Stimulated activated CD8-positive, alpha-beta memory T cell treated with anti-CD3 and anti-CD28 coated beads, Interleukin-7, amount 100 ng/mL, for 4 hours (primary cell): ENCODE results near the gene EARS2.
"Not testable (repeated sequence)": the region's sequence is repeated elsewhere in the genome, so short reads cannot be mapped to it uniquely, and the experiment has no call there.

ENCODE experiments used
- DNase-seq, 2 donors: peaks; one replicate each; pipeline ENCODE4 v3.0.0-alpha.2; 2020; ENCODE audit warnings: low read depth in 2 of 2

The EARS2 gene

GRCh38 chr16:23556881-23557778 lies at the start of gene EARS2, which contains the start of gene UBFD1:
Gene EARS2, minus strand, starts transcription at chr16:23557350. Its CDS starts 7 bp downstream, at chr16:23557343.
Gene UBFD1, plus strand, starts transcription at chr16:23557727. Its CDS starts 16 bp downstream, at chr16:23557743.
- DNase-seq: peak; percentile 96

- no peak for DNase-seq
Observed at GRCh38 chr16:23597003-23597756, 40.0 kb upstream of the EARS2 start.

GRCh38 chr16:23595951-23596720 lies 39.0 kb upstream of the EARS2 start, which contains the start of gene NDUFAB1:
Gene NDUFAB1, minus strand, starts transcription at chr16:23596316. Its CDS starts 26 bp downstream, at chr16:23596290.
- DNase-seq: peak; percentile 70 to 86

- DNase-seq: no peak
Observed at GRCh38 chr16:23595246-23595950, 38.2 kb upstream of the EARS2 start.

GRCh38 chr16:23594186-23594585 lies 37.0 kb upstream of the EARS2 start:
- DNase-seq: no peak

GRCh38 chr16:23590181-23590580 lies 33.0 kb upstream of the EARS2 start:
- DNase-seq: no peak

- DNase-seq: no peak
Observed at GRCh38 chr16:23587726-23588125, 30.6 kb upstream of the EARS2 start.

- no peak for DNase-seq
Observed at GRCh38 chr16:23584186-23585076, 27.3 kb upstream of the EARS2 start.

- DNase-seq: not testable (repeated sequence)
Observed at GRCh38 chr16:23583271-23583670, 26.1 kb upstream of the EARS2 start.

GRCh38 chr16:23581764-23582163 lies 24.6 kb upstream of the EARS2 start:
- no peak for DNase-seq

- DNase-seq: no peak
Observed at GRCh38 chr16:23580391-23580790, 23.2 kb upstream of the EARS2 start.

- DNase-seq: no peak
Observed at GRCh38 chr16:23579371-23579770, 22.2 kb upstream of the EARS2 start.

- DNase-seq: no peak
Observed at GRCh38 chr16:23578101-23578830, 21.1 kb upstream of the EARS2 start.

GRCh38 chr16:23577493-23577892 lies 20.3 kb upstream of the EARS2 start:
- DNase-seq: no peak

GRCh38 chr16:23575834-23576233 lies 18.7 kb upstream of the EARS2 start:
- no peak for DNase-seq

- DNase-seq: no peak
Observed at GRCh38 chr16:23573817-23574216, 16.7 kb upstream of the EARS2 start.

- no peak for DNase-seq
Observed at GRCh38 chr16:23572394-23572793, 15.2 kb upstream of the EARS2 start.

GRCh38 chr16:23571895-23572294 lies 14.7 kb upstream of the EARS2 start:
- no peak for DNase-seq

- DNase-seq: no peak
Observed at GRCh38 chr16:23570992-23571632, 14.0 kb upstream of the EARS2 start.
